ENCODE results near the gene C4orf33. TPM values are rescaled to one million over a fixed set of nuclear protein-coding genes. Genes with fewer than 3 reads are reported as not detected.
"Not testable (repeated sequence)": the region's sequence is repeated elsewhere in the genome, so short reads cannot be mapped to it uniquely, and the experiment has no call there.

C4orf33 gene
- total RNA-seq, 1 donor from 2014 or later: 9.2 TPM

- peak within 1 kb of the TSS; percentile 20 for H3K27ac Mint-ChIP-seq
- H3K4me3 Mint-ChIP-seq (ENCODE audit: low read depth): peak within 1 kb of the TSS; percentile 37
Observed at GRCh38 chr4:129093191-129093920, 2.6 kb upstream of the C4orf33 start, which contains the start of gene SCLT1. TSS of gene SCLT1 (minus strand) at chr4:129093539. CDS start at chr4:129093103, 436 bp downstream.

GRCh38 chr4:129094347-129094746 is 1.6 kb upstream of the C4orf33 start:
- H3K27me3 Mint-ChIP-seq (ENCODE audit: low read depth): no peaks in the 10 kb centered on the region
- peak overlapping the region; percentile 20 for H3K27ac Mint-ChIP-seq

More at GRCh38 chr4:129093191-129093920, 2.6 kb upstream of the C4orf33 start, which contains the start of gene SCLT1:
- no peaks in the 10 kb centered on the region for H3K9me3 Mint-ChIP-seq
- H3K36me3 Mint-ChIP-seq (ENCODE audit: low read depth): peaks cover 14% of the 10 kb centered on the region
- H3K27me3 Mint-ChIP-seq (ENCODE audit: low read depth): no peaks in the 10 kb centered on the region
- peaks cover 45% of the 10 kb centered on the region for H3K4me1 Mint-ChIP-seq (ENCODE audit: low read depth)
- DNase-seq (ENCODE audit: low spot score): peak; percentile 95
- intact Hi-C loops (cut with micrococcal nuclease): loop anchor here (1.0 to 10.0 kb wide), 8 partner anchors 47 to 1311 kb away; partner anchors contain the start of genes ABHD18, HSPA4L, LARP1B and MFSD8

GRCh38 chr4:129098531-129099001 is 2.6 kb downstream of the C4orf33 start:
- H3K27me3 Mint-ChIP-seq (ENCODE audit: low read depth): no peaks in the 10 kb centered on the region
- intact Hi-C loops (cut with micrococcal nuclease): loop anchor here (10.0 kb wide), 1 partner anchor 1134 kb away; the partner anchor contains the start of genes ABHD18 and MFSD8

More at GRCh38 chr4:129094347-129094746, 1.6 kb upstream of the C4orf33 start:
- Mint-ChIP-seq H3K36me3 (ENCODE audit: low read depth) (peaks cover 7% of the 10 kb centered on the region), H3K9me3 (no peaks in the 10 kb centered on the region), H3K4me1 (ENCODE audit: low read depth) (peaks cover 39% of the 10 kb centered on the region), H3K4me3 (ENCODE audit: low read depth) (peak overlapping the region; percentile 37)
- intact Hi-C loops (cut with micrococcal nuclease): loop anchor here (5.0 to 10.0 kb wide), 3 partner anchors 232 to 1312 kb away; partner anchors contain the start of genes ABHD18, HSPA4L and MFSD8
- DNase-seq (ENCODE audit: low spot score): no peak

GRCh38 chr4:129109965-129110824 is 14.2 kb downstream of the C4orf33 start:
- peaks cover 1% of the 10 kb centered on the region for H3K4me1 Mint-ChIP-seq (ENCODE audit: low read depth)
- H3K27me3 Mint-ChIP-seq (ENCODE audit: low read depth): no peaks in the 10 kb centered on the region
- no peak overlapping the region for H3K27ac Mint-ChIP-seq
- H3K9me3 Mint-ChIP-seq: no peaks in the 10 kb centered on the region
- no peak for DNase-seq (ENCODE audit: low spot score)
- intact Hi-C loops (cut with micrococcal nuclease): no loop called here
- H3K4me3 Mint-ChIP-seq (ENCODE audit: low read depth): no peak overlapping the region
- H3K36me3 Mint-ChIP-seq (ENCODE audit: low read depth): peaks cover 11% of the 10 kb centered on the region

More at GRCh38 chr4:129098531-129099001, 2.6 kb downstream of the C4orf33 start:
- DNase-seq (ENCODE audit: low spot score): no peak
- Mint-ChIP-seq H3K4me3 (ENCODE audit: low read depth) (no peak overlapping the region), H3K36me3 (ENCODE audit: low read depth) (peaks cover 8% of the 10 kb centered on the region), H3K4me1 (ENCODE audit: low read depth) (peaks cover 36% of the 10 kb centered on the region), H3K9me3 (no peaks in the 10 kb centered on the region), H3K27ac (no peak overlapping the region)

- peaks cover 11% of the 10 kb centered on the region for H3K36me3 Mint-ChIP-seq (ENCODE audit: low read depth)
- no peak for DNase-seq (ENCODE audit: low spot score)
- intact Hi-C loops (cut with micrococcal nuclease): no loop called here
- no peaks in the 10 kb centered on the region for H3K27me3 Mint-ChIP-seq (ENCODE audit: low read depth)
- H3K27ac Mint-ChIP-seq: no peak overlapping the region
- no peaks in the 10 kb centered on the region for H3K9me3 Mint-ChIP-seq
- H3K4me1 Mint-ChIP-seq (ENCODE audit: low read depth): peaks cover 1% of the 10 kb centered on the region
- no peak overlapping the region for H3K4me3 Mint-ChIP-seq (ENCODE audit: low read depth)
Observed at GRCh38 chr4:129110931-129111330, 15.0 kb downstream of the C4orf33 start.

GRCh38 chr4:129111919-129112318 is 16.0 kb downstream of the C4orf33 start:
- no peaks in the 10 kb centered on the region for H3K9me3 Mint-ChIP-seq
- intact Hi-C loops (cut with micrococcal nuclease): no loop called here
- H3K27me3 Mint-ChIP-seq (ENCODE audit: low read depth): no peaks in the 10 kb centered on the region
- H3K36me3 Mint-ChIP-seq (ENCODE audit: low read depth): peaks cover 11% of the 10 kb centered on the region
- no peak overlapping the region for H3K27ac Mint-ChIP-seq
- DNase-seq (ENCODE audit: low spot score): no peak
- no peak overlapping the region for H3K4me3 Mint-ChIP-seq (ENCODE audit: low read depth)
- H3K4me1 Mint-ChIP-seq (ENCODE audit: low read depth): peaks cover 1% of the 10 kb centered on the region

- peaks cover 1% of the 10 kb centered on the region for H3K4me1 Mint-ChIP-seq (ENCODE audit: low read depth)
- no peak overlapping the region for H3K27ac Mint-ChIP-seq
- H3K9me3 Mint-ChIP-seq: no peaks in the 10 kb centered on the region
- H3K36me3 Mint-ChIP-seq (ENCODE audit: low read depth): peaks cover 11% of the 10 kb centered on the region
- no peaks in the 10 kb centered on the region for H3K27me3 Mint-ChIP-seq (ENCODE audit: low read depth)
- intact Hi-C loops (cut with micrococcal nuclease): no loop called here
- DNase-seq (ENCODE audit: low spot score): no peak
- no peak overlapping the region for H3K4me3 Mint-ChIP-seq (ENCODE audit: low read depth)
Observed at GRCh38 chr4:129113434-129113833, 17.5 kb downstream of the C4orf33 start.

- Mint-ChIP-seq H3K27me3 (ENCODE audit: low read depth) (no peaks in the 10 kb centered on the region), H3K36me3 (ENCODE audit: low read depth) (peaks cover 11% of the 10 kb centered on the region), H3K4me1 (ENCODE audit: low read depth) (peaks cover 1% of the 10 kb centered on the region), H3K27ac (no peak overlapping the region), H3K9me3 (no peaks in the 10 kb centered on the region), H3K4me3 (ENCODE audit: low read depth) (no peak overlapping the region)
- intact Hi-C loops (cut with micrococcal nuclease): no loop called here
- DNase-seq (ENCODE audit: low spot score): no peak
Observed at GRCh38 chr4:129113919-129114318, 18.0 kb downstream of the C4orf33 start.

GRCh38 chr4:129117705-129118104 is 21.8 kb downstream of the C4orf33 start:
- DNase-seq (ENCODE audit: low spot score): no peak
- intact Hi-C loops (cut with micrococcal nuclease): no loop called here
- no peak overlapping the region for H3K27ac Mint-ChIP-seq
- H3K36me3 Mint-ChIP-seq (ENCODE audit: low read depth): no peaks in the 10 kb centered on the region
- H3K27me3 Mint-ChIP-seq (ENCODE audit: low read depth): no peaks in the 10 kb centered on the region
- peaks cover 1% of the 10 kb centered on the region for H3K4me1 Mint-ChIP-seq (ENCODE audit: low read depth)
- no peaks in the 10 kb centered on the region for H3K9me3 Mint-ChIP-seq
- H3K4me3 Mint-ChIP-seq (ENCODE audit: low read depth): no peak overlapping the region

GRCh38 chr4:129126614-129127013 is 30.7 kb downstream of the C4orf33 start:
- H3K27me3 Mint-ChIP-seq (ENCODE audit: low read depth); intact Hi-C loops (cut with micrococcal nuclease); H3K4me1 Mint-ChIP-seq (ENCODE audit: low read depth); H3K9me3 Mint-ChIP-seq; H3K4me3 Mint-ChIP-seq (ENCODE audit: low read depth); DNase-seq (ENCODE audit: low spot score); H3K36me3 Mint-ChIP-seq (ENCODE audit: low read depth); H3K27ac Mint-ChIP-seq: not testable (repeated sequence)

GRCh38 chr4:129129143-129129542 is 33.2 kb downstream of the C4orf33 start:
- Mint-ChIP-seq H3K27me3 (ENCODE audit: low read depth) (no peaks in the 10 kb centered on the region), H3K9me3 (peaks cover 2% of the 10 kb centered on the region), H3K4me3 (ENCODE audit: low read depth) (no peak overlapping the region), H3K36me3 (ENCODE audit: low read depth) (no peaks in the 10 kb centered on the region), H3K27ac (no peak overlapping the region), H3K4me1 (ENCODE audit: low read depth) (no peaks in the 10 kb centered on the region)
- DNase-seq (ENCODE audit: low spot score): no peak
- intact Hi-C loops (cut with micrococcal nuclease): no loop called here

GRCh38 chr4:129131343-129131742 is 35.4 kb downstream of the C4orf33 start:
- intact Hi-C loops (cut with micrococcal nuclease): no loop called here
- H3K36me3 Mint-ChIP-seq (ENCODE audit: low read depth): no peaks in the 10 kb centered on the region
- no peak overlapping the region for H3K27ac Mint-ChIP-seq
- H3K9me3 Mint-ChIP-seq: no peaks in the 10 kb centered on the region
- no peak overlapping the region for H3K4me3 Mint-ChIP-seq (ENCODE audit: low read depth)
- no peaks in the 10 kb centered on the region for H3K4me1 Mint-ChIP-seq (ENCODE audit: low read depth)
- DNase-seq (ENCODE audit: low spot score): no peak
- no peaks in the 10 kb centered on the region for H3K27me3 Mint-ChIP-seq (ENCODE audit: low read depth)

Data from activated T-helper 2 cell treated with anti-CD3 and anti-CD28 coated beads, Interferon-gamma antibody, Interleukin-2, Interleukin-4, amounts not matched to agents 10 μg/mL and 5 μg/mL and 100 μg/mL, durations not matched to agents 14 hours and 24 hours and 36 hours (primary cell).